Measurements from ENCODE around the gene CARMIL1.

- TF ChIP-seq EP300 (IDR thresholded peaks at IDR 0.05) (no peak), POLR2A (IDR thresholded peaks at IDR 0.05) (no peak)
- TF ChIP-seq, protein P1, sequence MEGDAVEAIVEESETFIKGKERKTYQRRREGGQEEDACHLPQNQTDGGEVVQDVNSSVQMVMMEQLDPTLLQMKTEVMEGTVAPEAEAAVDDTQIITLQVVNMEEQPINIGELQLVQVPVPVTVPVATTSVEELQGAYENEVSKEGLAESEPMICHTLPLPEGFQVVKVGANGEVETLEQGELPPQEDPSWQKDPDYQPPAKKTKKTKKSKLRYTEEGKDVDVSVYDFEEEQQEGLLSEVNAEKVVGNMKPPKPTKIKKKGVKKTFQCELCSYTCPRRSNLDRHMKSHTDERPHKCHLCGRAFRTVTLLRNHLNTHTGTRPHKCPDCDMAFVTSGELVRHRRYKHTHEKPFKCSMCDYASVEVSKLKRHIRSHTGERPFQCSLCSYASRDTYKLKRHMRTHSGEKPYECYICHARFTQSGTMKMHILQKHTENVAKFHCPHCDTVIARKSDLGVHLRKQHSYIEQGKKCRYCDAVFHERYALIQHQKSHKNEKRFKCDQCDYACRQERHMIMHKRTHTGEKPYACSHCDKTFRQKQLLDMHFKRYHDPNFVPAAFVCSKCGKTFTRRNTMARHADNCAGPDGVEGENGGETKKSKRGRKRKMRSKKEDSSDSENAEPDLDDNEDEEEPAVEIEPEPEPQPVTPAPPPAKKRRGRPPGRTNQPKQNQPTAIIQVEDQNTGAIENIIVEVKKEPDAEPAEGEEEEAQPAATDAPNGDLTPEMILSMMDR (IDR thresholded peaks at IDR 0.05), result no peak
Observed at GRCh38 chr6:25586927-25587326, 307.8 kb downstream of the CARMIL1 start.

Measured in suprapubic skin (tissue), 3 donors.